Right ventricle myocardium superior (tissue), 1 donor: ENCODE measurements around the gene PRKCE. TPM values are rescaled to one million over a fixed set of nuclear protein-coding genes. Genes with fewer than 3 reads are reported as not detected.
A peak's percentile ranks its signal among the peaks of the same experiment; 100 is the strongest.

Experiments
- ATAC-seq: fragments of 200-7000 bp; cut with Tn5 transposase; one replicate; pipeline ENCODE4 v1.9.1; 2020; ENCODE audit warnings: mild to moderate bottlenecking; ENCODE audit not compliant: poor library complexity
- DNase-seq: peaks from one replicate; pipeline ENCODE4 v3.0.0-alpha.2; 2020
- intact Hi-C: fragments of 100-400 bp; cut with DNase I; formaldehyde crosslinking; loops from one replicate; pipeline ENCODE4 v1.11.2; 2022
- total RNA-seq: library from RNA; stranded (reverse); fragmentation: NEBNext Ultra II Directional; extraction: Animal tissue kit (Norgen Biotek cat#: 25700); gene quantifications from one replicate; pipeline ENCODE4 v1.2.1, GENCODE V29; 2021
- donor health status: DM: no; HTN: yes; CAD: no; lungs with severe emphysema.

The PRKCE gene
- total RNA-seq, 1 donor from 2014 or later = 12.5 TPM

- ATAC-seq (no peak), DNase-seq (no peak)
- intact Hi-C loops = no loop called here
Measured at GRCh38 chr2:45812011-45812500, 160.6 kb downstream of the PRKCE start.

- intact Hi-C loops = no loop called here
- ATAC-seq (peak; percentile 38), DNase-seq (peak; percentile 53)
Measured at GRCh38 chr2:45813003-45813941, 161.8 kb downstream of the PRKCE start.

DNA sequence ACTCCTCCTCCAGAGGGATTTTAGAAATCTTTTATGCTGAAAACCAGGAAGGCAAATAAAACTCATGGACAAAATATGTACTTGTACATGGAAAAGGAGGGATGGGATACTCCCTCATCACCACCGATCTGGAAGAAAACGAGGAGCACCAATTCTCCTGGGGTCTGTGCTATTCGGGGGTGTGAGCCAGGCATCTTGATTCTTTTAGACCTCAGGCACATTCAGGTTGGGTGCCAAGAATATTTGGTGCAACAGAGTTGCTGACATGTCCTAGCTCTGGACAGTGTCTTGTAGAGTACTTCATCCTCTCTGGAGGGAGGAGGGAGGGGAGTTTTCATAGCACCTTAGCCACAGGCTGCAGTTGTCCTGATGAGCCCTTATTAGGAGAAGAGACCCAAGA is 163.0 kb downstream of the PRKCE start:
- no peak for DNase-seq
- ATAC-seq = peak; percentile 79
- intact Hi-C loops = no loop called here

DNA sequence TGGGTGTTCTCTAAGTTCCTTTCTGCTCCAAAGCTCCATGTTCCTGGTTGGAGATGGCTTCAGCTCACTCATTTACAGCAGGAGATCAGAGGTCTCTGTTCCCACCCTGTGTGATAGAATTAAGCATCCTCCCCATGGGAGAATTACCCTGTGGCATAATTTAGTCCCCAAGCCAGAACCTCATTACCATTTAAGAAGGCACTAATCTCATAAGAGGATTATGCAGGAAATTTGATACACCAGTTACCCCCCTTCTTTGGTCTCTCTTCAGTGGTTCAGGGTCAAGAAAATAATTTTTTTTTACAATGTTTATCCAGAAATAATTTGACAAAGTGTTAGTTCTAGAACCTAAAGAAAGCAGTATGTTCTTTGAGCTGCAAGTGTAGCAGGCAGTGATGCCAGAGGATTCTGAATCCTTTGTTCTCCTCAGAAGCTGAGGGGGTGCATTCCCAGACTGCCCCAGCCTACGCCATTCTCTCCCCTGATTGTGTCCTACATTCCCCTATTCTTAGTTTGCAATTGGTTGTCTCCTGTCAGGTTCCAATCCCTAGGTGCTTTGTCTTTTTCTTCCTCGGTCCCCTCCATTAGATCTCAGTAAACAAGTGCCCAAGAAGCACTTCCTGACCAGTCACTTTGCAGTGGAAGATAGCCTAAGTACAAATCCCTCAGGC is 163.6 kb downstream of the PRKCE start:
- DNase-seq (no peak), ATAC-seq (no peak)
- intact Hi-C loops = no loop called here

DNA sequence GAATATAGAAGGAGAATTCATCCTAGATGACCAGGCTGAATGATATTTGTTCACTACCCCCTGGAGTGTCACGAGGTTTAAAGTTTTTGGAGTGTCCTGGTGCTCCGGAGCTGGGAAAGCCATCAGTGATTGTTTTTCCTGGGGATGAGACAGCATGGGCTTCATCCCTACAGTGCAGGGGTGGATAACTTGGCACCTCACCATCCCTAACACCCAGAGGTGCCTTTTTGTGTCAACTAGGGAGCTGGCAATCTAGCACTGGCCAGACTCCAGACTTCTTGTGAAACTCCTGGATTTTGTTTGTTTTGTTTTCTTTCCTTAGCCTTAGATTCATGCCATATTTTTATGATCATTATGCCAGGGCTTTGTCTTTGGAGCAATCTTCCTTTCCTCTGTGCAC is 164.8 kb downstream of the PRKCE start:
- no peak for DNase-seq
- no peak for ATAC-seq
- intact Hi-C loops = no loop called here

DNA sequence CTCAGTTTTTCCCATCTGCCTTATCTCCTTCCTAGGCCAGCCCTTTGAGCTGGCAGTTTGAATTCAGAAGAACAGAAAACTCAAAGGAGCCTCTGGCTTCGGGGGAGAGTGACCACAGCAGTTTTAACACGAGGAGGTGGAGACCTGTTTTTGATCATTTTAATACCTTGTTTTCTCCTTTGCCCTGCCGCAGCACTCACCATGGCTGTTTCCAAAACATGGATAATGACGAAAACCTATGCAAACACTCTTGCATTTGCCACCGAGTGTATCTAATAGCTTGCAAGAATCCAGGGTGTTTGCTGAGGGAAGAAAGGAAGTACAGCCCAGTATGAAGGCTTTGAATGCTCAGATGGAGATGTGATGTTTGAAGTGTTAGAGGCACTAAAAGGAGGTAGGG is 167.1 kb downstream of the PRKCE start:
- no peak for DNase-seq
- intact Hi-C loops = no loop called here
- no peak for ATAC-seq

- intact Hi-C loops = no loop called here
- DNase-seq (no peak), ATAC-seq (no peak)
Measured at GRCh38 chr2:45820048-45820447, 168.6 kb downstream of the PRKCE start.

GRCh38 chr2:45821558-45822271 is 170.2 kb downstream of the PRKCE start:
- ATAC-seq (peak; percentile 56), DNase-seq (no peak)
- intact Hi-C loops = no loop called here

GRCh38 chr2:45822272-45822630 is 170.8 kb downstream of the PRKCE start:
- intact Hi-C loops = no loop called here

DNA sequence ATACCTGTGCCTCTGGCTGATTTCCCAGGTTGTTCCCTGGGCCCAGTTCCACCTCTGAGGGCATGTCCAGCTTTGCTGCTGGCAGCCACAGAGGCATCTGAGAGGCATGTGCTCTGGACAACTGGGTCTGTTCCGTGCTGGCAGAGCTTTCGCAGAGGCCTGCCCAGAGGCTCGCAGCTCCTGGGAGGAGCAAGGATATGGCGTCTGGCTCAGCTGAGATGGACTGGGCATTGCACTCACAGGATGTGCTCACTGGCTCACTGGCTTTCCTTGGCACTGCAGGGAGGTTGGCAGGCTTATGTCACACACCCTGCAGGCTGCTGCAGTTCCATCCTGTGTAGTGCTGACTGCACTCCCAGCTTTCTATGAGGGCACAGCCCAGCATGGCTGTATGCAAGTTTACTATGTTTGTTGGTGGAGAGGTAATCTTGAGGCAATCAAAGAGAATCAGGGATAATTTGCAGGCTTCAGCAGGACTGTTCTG is 172.3 kb downstream of the PRKCE start:
- intact Hi-C loops = no loop called here
- DNase-seq = peak; percentile 89

More at GRCh38 chr2:45822272-45822630, 170.8 kb downstream of the PRKCE start:
- ATAC-seq (peak; percentile 1), DNase-seq (no peak)

GRCh38 chr2:45825001-45825651 is 173.7 kb downstream of the PRKCE start:
- intact Hi-C loops = no loop called here
- ATAC-seq (no peak), DNase-seq (no peak)

More for the DNA sequence above, 172.3 kb downstream of the PRKCE start:
- peak; percentile 94 for ATAC-seq

DNA sequence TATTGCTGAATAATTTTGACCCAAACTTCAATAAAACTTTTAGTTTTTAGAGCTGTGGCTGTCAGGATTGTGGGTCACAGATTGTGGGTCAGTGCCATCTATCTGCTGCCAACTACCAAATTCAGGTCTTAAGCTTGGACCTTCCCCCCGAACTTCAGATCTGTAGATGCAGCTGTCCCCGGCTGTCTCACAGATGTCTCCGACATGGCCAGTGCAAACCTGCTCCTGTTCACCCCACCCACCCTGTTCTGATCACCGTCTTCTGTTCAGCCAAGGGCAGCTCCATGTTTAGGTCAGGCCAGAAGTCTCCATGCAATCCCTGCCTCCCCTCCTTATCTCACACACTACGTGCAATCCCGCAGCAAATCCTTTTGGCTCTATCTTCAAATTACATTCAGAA is 175.0 kb downstream of the PRKCE start:
- intact Hi-C loops = no loop called here

DNA sequence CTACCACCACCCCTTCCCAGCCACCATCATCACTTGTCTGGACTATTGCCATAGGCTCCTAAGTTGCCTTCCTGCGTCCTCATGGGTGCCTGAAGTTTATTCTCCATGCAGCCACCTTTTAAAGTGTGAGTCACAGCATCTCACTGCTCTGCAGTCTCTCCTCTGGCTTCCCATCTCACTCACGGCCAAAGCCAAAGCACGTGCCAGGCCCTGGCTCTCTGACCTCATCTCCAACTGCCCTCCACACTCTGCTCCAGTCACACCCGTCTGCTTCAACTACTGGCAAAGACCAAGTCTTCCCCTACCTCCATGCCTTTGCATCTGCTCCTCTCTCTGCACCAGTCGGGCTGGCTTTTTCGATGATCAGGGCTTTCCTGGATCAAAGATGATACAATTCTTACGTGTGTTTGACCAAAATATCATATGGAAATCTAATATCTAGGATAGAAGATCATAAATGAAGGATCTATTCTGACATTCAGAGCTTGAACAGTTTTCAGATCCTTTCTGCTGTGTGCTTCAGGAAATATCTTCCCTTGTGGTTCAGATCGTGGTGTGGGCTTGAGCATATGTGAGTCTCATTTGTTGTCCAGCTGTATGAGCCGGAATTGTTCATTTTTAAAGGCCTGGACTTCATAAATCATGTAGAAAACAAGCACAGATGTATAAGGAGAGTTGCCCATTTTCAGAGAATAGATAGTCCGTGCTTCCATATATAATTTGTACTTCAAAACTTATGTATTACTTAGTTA is 175.6 kb downstream of the PRKCE start:
- intact Hi-C loops = no loop called here
- ATAC-seq (peak; percentile 33), DNase-seq (peak; percentile 61)

More for the DNA sequence above, 175.0 kb downstream of the PRKCE start:
- DNase-seq (no peak), ATAC-seq (no peak)

GRCh38 chr2:45830322-45830721 is 178.8 kb downstream of the PRKCE start:
- DNase-seq = no peak
- no peak for ATAC-seq
- intact Hi-C loops = no loop called here

- DNase-seq (no peak), ATAC-seq (no peak)
- intact Hi-C loops = no loop called here
Measured at GRCh38 chr2:45833301-45833967, 182.0 kb downstream of the PRKCE start.

DNA sequence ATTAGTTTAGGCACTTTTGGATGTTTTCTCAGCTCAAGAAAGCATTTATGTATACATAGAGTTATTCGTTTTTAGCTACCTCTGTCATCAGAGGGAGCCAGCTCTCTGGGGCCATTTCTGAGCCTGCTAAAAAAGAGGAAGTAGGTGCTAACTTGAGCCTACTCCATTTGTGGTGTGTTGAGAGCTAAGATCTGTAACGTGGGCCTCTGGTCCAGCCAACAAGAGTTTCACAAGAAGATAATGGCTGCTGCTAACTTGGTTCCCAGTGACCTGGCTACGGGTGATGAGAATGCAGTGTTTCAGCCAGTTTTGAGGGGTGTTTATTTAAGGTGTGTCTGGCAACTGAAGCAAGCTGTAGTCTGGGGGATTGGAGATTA is 182.5 kb downstream of the PRKCE start:
- intact Hi-C loops = no loop called here
- DNase-seq (no peak), ATAC-seq (no peak)

- DNase-seq = no peak
- ATAC-seq = no peak
- intact Hi-C loops = no loop called here
Measured at GRCh38 chr2:45834372-45834771, 182.9 kb downstream of the PRKCE start.
